GM19372 (cell line): ENCODE results near the gene SFTPA1.
"Not testable (repeated sequence)": the region's sequence is repeated elsewhere in the genome, so short reads cannot be mapped to it uniquely, and the experiment has no call there.

Source experiments
- ATAC-seq: cut with Tn5 transposase; IDR thresholded peaks from one replicate; pipeline ENCODE4 v1.9.1; 2021; ENCODE audit warnings: mild to moderate bottlenecking, low read depth, moderate library complexity; ENCODE audit not compliant: unreplicated experiment

The SFTPA1 gene

GRCh38 chr10:79610601-79611191, at the start of gene SFTPA1:
SFTPA1 (plus strand) TSS chr10:79610939; CDS start chr10:79611826, 887 bp downstream.
- no peak for ATAC-seq

- ATAC-seq: no peak
Measured at GRCh38 chr10:79561257-79561656, 49.5 kb upstream of the SFTPA1 start.

GRCh38 chr10:79562135-79562756, 48.5 kb upstream of the SFTPA1 start:
- ATAC-seq: peak; percentile 87

- ATAC-seq: no peak
Measured at GRCh38 chr10:79563426-79563825, 47.3 kb upstream of the SFTPA1 start.

GRCh38 chr10:79570624-79571023, 40.1 kb upstream of the SFTPA1 start:
- ATAC-seq: not testable (repeated sequence)

- ATAC-seq: no peak
Measured at GRCh38 chr10:79579361-79579760, 31.4 kb upstream of the SFTPA1 start.

- ATAC-seq: no peak
Measured at GRCh38 chr10:79581044-79581443, 29.7 kb upstream of the SFTPA1 start.

- ATAC-seq: no peak
Measured at GRCh38 chr10:79582096-79582495, 28.6 kb upstream of the SFTPA1 start.

- not testable (repeated sequence) for ATAC-seq
Measured at GRCh38 chr10:79582954-79583353, 27.8 kb upstream of the SFTPA1 start.

GRCh38 chr10:79583488-79584024, 27.2 kb upstream of the SFTPA1 start:
- ATAC-seq: no peak

- ATAC-seq: no peak
Measured at GRCh38 chr10:79585870-79586527, 24.7 kb upstream of the SFTPA1 start.

GRCh38 chr10:79586933-79587332, 23.8 kb upstream of the SFTPA1 start:
- no peak for ATAC-seq

- no peak for ATAC-seq
Measured at GRCh38 chr10:79588800-79589199, 21.9 kb upstream of the SFTPA1 start.

GRCh38 chr10:79593377-79593776, 17.4 kb upstream of the SFTPA1 start:
- ATAC-seq: no peak

GRCh38 chr10:79594565-79594964, 16.2 kb upstream of the SFTPA1 start:
- not testable (repeated sequence) for ATAC-seq

- no peak for ATAC-seq
Measured at GRCh38 chr10:79595510-79595909, 15.2 kb upstream of the SFTPA1 start.

GRCh38 chr10:79599644-79600043, 11.1 kb upstream of the SFTPA1 start:
- not testable (repeated sequence) for ATAC-seq

- no peak for ATAC-seq
Measured at GRCh38 chr10:79601939-79602338, 8.8 kb upstream of the SFTPA1 start.

- ATAC-seq: no peak
Measured at GRCh38 chr10:79602953-79603352, 7.8 kb upstream of the SFTPA1 start.

GRCh38 chr10:79604294-79604693, 6.4 kb upstream of the SFTPA1 start:
- ATAC-seq: no peak

GRCh38 chr10:79605308-79605707, 5.4 kb upstream of the SFTPA1 start:
- ATAC-seq: no peak
